Measurements from ENCODE around the gene LUZP1.

DNA sequence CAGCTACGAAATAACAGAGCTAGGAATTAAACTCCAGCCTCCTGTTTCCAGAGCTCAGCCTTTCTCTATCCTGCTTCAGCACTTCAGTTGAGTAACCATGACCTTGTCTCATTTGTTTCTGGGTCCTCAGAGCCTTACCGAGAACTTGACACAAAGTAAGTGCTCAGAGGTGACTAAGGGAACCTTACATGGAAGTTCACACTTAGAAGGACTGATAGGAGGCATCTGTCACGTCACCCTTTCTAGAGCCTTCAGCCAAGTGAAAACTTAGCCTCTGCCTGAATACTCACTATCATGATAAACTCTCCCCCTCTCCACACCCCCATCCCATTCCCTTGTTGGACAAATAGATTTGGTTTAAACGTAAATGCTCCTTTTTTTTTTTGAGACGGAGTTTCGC is 9.8 kb upstream of the LUZP1 start:
- no peak for TF ChIP-seq POLR2AphosphoS5 (IDR thresholded peaks at IDR 0.05; ENCODE audit: low read depth, low read length)
- TF ChIP-seq, protein P1, sequence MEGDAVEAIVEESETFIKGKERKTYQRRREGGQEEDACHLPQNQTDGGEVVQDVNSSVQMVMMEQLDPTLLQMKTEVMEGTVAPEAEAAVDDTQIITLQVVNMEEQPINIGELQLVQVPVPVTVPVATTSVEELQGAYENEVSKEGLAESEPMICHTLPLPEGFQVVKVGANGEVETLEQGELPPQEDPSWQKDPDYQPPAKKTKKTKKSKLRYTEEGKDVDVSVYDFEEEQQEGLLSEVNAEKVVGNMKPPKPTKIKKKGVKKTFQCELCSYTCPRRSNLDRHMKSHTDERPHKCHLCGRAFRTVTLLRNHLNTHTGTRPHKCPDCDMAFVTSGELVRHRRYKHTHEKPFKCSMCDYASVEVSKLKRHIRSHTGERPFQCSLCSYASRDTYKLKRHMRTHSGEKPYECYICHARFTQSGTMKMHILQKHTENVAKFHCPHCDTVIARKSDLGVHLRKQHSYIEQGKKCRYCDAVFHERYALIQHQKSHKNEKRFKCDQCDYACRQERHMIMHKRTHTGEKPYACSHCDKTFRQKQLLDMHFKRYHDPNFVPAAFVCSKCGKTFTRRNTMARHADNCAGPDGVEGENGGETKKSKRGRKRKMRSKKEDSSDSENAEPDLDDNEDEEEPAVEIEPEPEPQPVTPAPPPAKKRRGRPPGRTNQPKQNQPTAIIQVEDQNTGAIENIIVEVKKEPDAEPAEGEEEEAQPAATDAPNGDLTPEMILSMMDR (IDR thresholded peaks at IDR 0.05) = no peak

All from Panc1 (cell line).